Head of caudate nucleus (tissue), 42 donors: Measurements from ENCODE around the gene CFAP70.
"Not testable (repeated sequence)": the region's sequence is repeated elsewhere in the genome, so short reads cannot be mapped to it uniquely, and the experiment has no call there.

Experiments
- DNase-seq, 42 donors: peaks; one replicate each; pipeline versions ENCODE4 v3.0.0 to v3.0.0-alpha.2; 2020 to 2021; ENCODE audit warnings: mixed read lengths in 7 of 42
- intact Hi-C: fragments of 100-400 bp; cut with DNase I; formaldehyde crosslinking; loops from one replicate; pipeline ENCODE4 v1.15.0; 2022

The CFAP70 gene

DNA sequence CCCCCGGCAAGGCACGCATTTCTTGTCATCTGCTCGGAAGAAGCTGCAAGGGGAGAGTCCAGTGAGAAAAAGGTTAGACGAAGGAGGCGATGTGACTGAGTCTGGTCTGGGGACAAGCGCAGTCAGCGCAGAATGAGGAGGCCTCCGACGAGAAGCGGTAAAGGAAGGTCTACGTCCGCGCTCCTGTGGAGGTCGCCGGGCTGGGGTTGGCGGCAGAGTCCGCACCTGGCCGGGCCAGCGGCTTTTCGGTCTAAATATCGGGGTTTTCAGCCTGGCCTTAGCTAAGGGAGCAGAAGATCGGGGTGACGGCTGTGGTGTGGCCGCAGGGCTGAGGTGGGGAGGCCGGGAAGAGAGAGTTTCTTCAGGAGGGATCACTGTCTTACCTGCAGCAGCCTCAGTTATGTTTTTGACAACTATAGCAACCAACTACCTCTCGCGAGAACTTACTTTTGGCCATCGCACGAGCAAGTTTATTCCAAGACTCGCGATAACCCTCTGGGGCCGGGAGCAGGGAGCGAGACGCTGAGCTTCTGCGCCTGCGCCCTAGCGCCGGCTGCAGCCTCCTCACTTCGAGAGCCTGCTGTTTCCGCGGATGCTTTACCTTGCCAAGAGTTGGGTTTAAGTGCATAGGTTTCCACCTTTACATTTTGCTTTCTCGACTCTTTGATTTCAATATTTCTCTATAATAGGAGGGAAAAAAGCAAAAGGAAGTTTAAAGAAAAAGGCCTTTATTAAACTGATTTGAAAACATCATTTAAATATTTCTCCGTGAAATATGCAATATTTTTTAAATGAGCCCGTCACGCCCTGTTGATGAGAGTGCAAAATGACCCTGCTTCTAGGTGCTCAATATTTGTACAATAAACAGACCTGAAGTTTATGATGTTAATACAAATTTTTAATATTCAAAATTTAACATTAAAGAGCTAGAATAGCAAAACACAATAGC is at the start of gene CFAP70:
Gene CFAP70 (minus strand): TSS at position 534 of the 949 bp plus-strand sequence. CDS start 4,068 bp downstream, outside the sequence.
- intact Hi-C loops = no loop called here
- DNase-seq = peak; percentile 81 to 96 (median 90)

DNA sequence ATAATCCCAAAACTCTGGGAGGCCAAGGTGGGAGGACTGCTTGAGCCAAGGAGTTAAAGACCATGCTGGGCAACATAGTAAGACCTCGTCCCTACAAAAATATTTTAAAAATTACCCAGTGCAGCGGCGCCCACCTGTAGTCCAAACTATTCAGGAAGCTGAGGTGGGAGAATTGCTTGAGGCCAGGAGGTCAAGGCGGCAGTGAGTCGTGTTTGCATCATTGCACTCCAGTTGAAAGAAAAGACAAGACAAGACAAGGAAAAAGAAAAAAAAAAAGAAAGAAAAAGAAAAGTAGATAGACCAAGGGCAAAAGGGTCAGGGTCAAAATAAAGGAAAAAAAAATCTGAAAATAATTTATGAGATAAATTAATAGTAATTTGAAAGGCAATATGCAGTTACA is 49.4 kb upstream of the CFAP70 start:
- intact Hi-C loops = no loop called here
- DNase-seq = no peak

DNA sequence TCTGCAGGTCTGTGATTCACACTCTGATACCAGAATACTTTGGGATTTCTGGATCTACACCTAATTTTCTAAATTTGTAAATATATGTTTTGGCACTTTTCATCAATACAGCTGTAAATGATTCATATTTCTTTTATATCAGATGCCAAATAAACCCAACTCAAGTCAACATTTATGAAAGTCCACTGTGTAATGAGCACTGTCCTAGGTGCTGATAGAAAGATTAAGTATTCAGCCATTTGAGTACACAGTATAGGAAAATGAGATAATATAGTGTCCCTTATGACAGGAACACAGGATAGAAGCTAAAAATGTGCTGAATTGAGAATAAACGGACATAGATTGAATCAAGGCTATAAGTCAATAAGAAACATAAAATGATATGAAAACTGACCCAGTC is 48.8 kb upstream of the CFAP70 start:
- no peak for DNase-seq
- intact Hi-C loops = no loop called here

DNA sequence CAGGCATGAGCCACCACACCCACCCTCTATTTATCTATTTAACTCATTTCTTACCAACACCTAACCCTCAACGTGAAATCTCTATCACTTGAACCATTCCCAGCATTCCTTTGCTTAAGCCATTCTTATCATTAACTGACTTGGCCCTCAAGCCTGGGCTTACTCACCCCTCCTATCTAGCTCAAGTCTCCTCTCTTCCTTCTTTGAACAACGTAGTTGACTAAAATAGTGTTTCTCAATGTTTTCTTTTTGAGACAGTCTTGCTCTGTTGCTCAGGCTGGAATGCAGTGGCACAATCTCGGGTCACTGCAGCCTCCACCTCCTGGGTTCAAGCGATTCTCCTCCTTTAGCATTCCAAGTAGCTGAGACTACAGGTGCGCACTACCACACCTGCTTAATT is 48.2 kb upstream of the CFAP70 start:
- intact Hi-C loops = no loop called here
- DNase-seq = no peak

DNA sequence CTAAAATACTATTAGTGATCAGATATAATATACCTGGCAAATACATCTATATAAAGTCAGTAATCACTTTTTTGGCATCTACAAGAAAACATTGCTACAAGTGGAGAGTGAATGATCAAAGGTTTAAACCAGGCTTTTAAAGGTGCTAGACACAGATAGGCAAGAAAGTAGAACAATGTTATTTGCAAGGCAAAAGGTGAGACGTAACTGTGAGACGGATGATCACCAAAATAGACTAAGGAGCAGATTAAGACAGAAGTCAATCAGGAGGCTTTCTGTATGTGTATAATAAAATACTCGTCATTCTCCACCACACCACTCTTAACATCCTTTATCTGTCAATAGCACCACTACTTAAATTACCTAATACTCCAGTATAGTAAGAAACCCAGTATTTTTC is 46.9 kb upstream of the CFAP70 start:
- no peak for DNase-seq
- intact Hi-C loops = no loop called here

DNA sequence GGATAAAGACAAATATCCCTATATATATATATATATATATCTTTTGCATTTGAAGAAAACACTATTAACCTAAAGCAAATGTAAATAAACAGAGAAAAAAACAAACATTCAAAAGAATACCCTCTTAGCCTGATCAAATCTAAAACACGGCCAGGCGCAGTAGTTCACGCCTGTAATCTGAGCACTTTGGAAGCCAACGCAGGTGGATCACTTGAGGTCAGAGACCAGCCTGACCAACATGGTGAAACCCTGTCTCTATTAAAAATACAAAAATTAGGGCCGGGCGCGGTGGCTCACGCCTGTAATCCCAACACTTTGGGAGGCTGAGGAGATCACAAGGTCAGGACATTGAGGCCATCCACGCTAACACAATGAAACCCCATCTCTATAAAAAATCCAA is 46.0 kb upstream of the CFAP70 start:
- intact Hi-C loops = no loop called here
- DNase-seq = no peak

DNA sequence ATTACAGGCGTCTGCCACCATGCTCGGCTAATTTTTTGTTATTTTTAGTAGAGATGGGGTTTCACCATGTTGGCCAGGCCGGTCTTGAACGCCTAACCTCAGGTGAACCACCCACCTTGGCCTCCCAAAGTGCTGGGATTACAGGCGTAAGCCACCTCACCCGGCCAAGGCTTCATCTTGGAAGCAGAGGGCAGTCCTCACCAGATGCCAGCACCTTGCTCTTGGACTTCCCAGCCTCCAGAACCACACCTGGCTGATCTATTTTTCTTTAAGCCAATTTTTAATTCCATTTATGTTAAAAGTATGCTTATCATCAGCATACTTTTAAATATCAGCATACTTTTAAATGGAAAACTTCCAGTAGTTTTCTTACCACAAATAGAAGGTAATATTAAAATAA is 43.0 kb upstream of the CFAP70 start:
- intact Hi-C loops = no loop called here
- no peak for DNase-seq

DNA sequence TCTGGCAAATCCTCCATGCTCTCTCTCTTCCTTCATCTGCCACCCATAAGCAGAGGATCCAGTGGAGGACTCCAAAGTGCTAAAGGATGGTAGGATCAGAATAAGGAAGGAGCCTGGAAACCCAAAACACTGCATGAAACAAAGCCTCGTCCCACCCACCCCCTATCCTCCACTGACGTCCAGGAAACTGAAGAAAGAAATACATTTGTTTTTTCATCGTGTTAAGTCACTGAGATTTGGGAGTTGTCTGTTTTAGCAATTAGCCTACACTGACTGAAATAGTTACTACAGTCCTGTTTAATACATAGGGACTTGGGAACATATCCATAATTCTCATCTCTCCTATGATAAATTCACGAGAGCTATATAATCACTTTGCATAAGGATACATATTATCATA is 40.4 kb upstream of the CFAP70 start:
- intact Hi-C loops = no loop called here
- no peak for DNase-seq

DNA sequence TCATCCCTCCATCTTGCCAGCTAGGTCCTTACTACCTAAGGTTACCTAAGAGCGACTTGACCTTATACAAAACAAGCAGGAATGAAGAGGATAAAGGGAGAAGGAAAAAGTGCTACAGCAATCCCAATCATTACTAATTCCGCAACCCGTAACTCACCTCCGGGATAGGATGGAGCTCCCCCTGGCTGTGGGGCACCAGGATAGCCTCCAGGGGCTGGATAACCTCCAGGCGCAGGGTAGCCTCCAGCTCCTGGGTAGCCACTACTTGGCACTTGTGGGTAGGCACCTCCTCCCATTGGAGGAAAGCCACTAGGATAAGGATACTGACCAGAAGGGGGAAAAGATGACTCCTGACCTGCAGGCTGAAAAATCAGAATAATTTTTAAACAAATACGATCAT is 39.4 kb upstream of the CFAP70 start:
- intact Hi-C loops = no loop called here
- no peak for DNase-seq

DNA sequence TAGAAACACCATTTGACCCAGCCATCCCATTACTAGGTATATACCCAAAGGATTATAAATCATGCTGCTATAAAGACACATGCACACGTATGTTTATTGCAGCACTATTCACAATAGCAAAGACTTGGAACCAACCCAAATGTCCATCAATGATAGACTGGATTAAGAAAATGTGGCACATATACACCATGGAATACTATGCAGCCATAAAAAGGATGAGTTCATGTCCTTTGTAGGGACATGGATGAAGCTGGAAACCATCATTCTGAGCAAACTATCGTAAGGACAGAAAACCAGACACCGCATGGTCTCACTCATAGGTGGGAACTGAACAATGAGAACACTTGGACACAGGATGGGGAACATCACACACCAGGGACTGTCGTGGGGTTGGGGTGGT is 35.7 kb upstream of the CFAP70 start:
- intact Hi-C loops, DNase-seq: not testable (repeated sequence)

DNA sequence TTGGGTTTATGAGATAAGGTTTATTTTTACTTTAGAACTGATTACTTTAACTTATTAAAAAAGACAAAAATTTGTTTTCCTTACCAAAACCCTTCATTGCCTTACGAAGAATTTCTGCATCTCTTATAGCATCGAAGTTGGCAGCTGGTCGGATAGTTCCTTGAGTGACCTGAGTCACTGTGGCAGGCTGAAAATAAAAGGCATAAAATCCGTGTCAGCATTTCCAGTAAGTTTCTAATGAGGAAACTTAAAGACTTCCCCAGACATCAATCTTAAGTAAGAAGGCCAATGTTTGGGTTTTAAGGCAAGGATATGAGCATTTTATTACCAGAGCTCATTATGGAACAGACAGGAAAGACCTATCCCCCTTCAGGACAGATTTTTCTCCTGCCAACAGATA is 29.6 kb upstream of the CFAP70 start:
- intact Hi-C loops = no loop called here
- DNase-seq = no peak

DNA sequence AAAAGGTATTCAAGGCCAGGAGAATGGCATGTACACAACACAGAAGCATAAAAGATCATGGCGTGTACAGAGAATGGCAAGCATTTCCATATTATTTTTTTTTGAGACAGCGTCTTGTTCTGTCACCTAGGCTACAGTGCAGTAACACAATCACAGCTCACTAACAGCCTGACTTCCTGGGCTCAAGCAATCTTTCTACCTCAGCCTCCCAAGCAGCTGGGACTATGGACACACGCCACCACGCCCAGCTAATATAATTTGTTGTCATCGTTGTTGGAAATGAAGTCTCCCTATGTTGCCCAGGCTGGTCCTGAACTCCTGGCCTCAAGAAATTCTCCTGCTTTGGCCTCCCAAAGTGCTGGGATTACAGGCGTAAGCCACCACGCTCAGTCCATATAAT is 27.9 kb upstream of the CFAP70 start:
- intact Hi-C loops = no loop called here

DNA sequence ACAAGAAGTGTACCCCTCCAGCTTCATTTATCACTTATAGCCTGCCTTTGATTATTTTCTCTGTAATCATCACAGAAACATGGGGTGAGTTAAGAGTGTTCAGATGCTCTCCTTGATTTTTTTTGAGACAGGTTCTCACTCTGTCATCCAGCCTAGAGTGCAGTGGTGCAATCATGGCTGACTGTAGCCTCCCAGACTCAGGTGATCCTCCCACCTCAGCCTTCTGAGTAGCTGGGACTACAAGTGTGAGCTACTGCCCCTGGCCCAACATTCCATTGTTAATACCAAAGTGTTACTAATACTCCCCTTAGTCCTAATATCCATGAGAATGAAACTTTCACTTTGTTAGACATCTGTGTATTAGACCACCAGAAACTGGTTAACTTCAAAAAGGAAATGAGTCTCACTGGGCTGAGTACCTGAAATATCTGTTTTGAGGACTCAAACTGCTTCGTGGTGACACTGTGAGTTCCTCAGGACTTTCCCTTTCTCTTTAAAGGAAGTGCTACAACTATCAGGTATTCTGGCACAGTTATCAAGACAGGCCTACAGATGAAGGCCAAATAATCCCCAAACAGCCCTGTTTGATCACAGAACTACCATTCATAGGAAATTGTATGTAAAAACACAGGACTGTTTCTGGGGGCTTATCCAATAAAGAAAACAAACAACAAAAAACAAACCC is 20.5 kb upstream of the CFAP70 start:
- intact Hi-C loops = no loop called here

More for the DNA sequence above, 27.9 kb upstream of the CFAP70 start:
- no peak for DNase-seq

DNA sequence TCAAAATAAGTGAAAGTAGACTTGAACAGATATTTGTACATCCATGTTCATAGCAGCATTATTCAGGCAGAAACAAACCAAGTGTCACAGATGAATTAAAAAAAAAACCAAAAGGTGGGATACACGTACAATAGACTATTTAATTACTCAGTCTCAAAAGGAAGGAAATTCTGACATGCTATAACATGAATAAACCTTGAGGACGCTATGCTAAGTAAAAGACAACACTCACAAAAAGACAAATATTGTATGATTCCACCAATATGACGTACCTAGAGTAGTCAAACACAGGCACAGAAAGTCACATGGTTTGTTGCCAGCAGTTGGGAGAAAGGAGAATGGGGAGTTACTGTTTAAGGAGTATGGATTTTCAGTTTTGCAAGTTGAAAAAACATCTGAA is 18.0 kb upstream of the CFAP70 start:
- DNase-seq = no peak
- intact Hi-C loops = no loop called here

More for the DNA sequence above, 20.5 kb upstream of the CFAP70 start:
- no peak for DNase-seq

DNA sequence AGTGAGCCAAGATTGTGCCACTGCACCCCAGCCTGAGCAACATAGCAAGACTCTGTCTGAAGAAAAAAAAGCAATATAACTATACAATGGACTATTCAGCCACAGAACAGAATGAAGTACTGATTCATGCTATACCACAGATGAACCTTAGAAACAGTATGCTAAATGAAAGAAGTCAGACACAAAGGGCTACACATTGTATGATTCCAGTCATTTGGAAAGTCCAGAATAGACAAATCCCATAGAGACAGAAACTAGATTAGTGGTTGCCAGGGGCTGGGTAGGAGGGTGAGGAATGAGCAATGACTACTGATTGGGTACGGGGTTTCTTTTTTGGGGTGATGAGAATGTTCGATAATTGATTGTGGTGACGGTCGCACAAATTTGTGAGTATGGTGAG is 9.6 kb upstream of the CFAP70 start:
- DNase-seq = peak in 3 of 42 donors; percentile 10 to 35 (median 15)
- intact Hi-C loops = no loop called here

DNA sequence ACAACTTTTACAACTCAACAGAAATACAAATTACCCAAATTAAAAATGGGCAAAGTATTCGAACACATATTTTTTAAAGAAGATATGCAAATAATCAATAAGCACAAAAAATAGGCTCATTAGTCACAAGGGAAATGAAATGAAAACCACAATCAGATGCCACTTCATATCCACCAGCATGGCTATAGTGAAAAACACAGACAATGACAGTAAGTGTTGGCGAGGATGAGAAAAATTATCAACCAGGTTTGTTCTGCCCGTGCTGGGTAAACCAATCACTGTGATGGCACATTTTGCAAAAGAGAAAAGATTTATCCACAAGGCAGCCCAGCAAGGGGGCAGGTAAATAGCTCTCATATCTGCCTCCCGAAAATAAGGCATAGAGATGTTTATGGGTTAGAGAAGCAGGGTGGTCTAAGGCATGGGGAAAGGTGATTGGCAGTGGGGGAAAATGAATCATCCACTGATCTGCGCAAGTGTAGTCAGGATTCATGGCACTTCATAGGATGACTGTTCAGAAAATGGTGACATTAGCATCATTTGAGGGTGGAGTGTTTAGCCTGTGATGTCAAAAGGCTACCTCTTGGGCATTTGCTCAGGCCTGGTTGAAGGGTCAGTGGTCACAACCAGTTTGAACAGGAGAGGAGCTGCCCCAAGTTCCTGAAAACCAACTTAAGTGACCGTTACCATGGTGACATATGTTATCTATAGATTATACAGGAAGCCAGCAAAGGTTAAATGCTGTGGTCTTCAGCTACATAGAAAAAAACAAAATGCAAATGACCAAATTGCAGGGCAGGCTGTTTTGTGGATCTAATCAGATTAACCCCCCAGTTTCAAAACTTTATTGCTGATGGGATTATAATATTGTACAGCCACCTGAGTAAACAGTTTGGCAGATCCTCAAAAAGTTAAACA is 8.0 kb upstream of the CFAP70 start:
- intact Hi-C loops = no loop called here
- DNase-seq = no peak

DNA sequence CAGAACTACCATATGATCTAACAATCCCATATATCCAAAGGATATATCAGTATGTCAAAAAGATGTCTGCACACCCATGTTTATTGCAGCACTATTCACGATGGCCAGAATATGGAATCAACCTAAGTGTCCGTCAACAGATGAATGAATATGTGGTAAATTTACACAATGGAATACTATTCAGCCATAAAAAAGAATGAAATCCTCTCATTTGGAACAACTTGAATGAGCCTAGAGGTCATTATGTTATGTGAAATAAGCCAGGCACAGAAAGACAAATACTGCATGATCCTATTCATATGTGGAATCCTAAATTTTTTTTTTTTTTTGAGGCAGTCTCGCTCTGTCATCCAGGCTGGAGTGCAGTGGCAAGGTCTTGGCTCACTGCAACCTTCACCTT is 6.3 kb upstream of the CFAP70 start:
- intact Hi-C loops = no loop called here
- DNase-seq = no peak

DNA sequence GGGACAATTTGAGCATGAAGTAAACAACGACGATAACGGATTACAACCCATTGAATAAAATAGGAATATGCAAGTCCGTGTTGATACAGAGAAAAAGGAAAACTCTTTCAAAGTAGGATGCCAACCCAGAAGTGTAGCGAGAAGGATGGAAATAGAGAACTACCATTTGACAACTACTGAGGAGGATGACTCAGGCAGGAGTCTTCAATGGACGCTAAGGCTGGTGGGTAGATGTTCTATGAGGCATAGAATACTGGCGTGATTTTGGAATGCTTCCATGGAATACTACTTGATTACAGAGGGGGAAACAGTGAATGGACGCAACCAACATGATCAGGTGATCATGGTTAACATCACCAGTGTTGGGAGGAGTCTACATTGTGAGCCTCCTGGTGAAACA is 828 bp upstream of the CFAP70 start:
- no peak for DNase-seq
- intact Hi-C loops = no loop called here

DNA sequence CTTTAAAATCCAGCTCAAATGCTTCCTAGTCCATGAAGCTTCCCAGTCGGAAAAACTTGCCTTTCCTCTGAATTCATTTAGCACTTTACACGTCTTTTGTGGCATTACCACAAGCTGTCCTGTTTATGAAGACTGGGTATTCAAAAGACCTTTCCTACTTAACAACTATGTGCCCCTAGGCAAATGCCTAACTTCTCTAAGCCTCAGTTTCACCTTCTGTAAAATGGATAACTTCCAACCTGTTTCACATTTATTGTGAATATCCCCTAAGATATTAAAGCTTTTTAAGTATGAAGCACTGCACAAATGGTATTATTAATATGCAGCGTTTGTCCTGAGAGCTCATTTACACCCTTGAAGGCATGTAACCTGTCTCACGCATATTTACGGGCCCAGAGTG is 843 bp downstream of the CFAP70 start:
- intact Hi-C loops = no loop called here
- no peak for DNase-seq

DNA sequence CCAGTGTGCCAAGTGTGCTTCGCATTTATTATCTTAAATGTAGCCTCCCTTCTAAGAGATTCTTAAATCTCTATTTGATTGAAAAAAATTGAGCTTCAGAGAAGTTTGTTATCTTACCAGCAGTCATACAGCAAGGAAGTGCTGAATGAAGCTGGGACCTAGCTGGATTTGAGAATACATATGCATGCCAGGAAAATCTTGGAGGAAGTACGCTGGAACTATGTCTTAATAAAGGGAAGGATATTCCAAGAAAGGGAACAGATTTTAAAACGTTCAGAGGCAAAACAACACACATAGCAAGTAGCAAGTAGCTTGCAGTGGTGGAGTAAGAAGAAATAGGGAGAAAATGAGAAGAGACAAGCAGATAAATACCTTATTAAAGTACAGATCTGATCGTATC is 1.5 kb downstream of the CFAP70 start:
- intact Hi-C loops = no loop called here
- no peak for DNase-seq
